NCI-H82 treated with DMSO at 0.1 percent for 48 hours (cell line): ENCODE results near the gene NTNG1.

Experiments
- DNase-seq: peaks from one replicate; lab custom pipeline; 2025; ENCODE audit not compliant: unreplicated experiment; lab: John Stamatoyannopoulos, UW

NTNG1 gene

GRCh38 chr1:107254306-107254705, 113.5 kb downstream of the NTNG1 start:
- peak; percentile 49 for DNase-seq

- DNase-seq: no peak
Measured at GRCh38 chr1:107255469-107255868, 114.6 kb downstream of the NTNG1 start.

- DNase-seq: no peak
Measured at GRCh38 chr1:107262467-107263286, 121.8 kb downstream of the NTNG1 start.

- DNase-seq: no peak
Measured at GRCh38 chr1:107263291-107263915, 122.6 kb downstream of the NTNG1 start.

GRCh38 chr1:107264007-107264406, 123.2 kb downstream of the NTNG1 start:
- DNase-seq: no peak

GRCh38 chr1:107264561-107264960, 123.7 kb downstream of the NTNG1 start:
- DNase-seq: no peak

GRCh38 chr1:107267489-107267888, 126.7 kb downstream of the NTNG1 start:
- DNase-seq: no peak

GRCh38 chr1:107272321-107272720, 131.5 kb downstream of the NTNG1 start:
- no peak for DNase-seq

- no peak for DNase-seq
Measured at GRCh38 chr1:107273515-107273914, 132.7 kb downstream of the NTNG1 start.

- no peak for DNase-seq
Measured at GRCh38 chr1:107274227-107274626, 133.4 kb downstream of the NTNG1 start.

GRCh38 chr1:107276247-107276646, 135.4 kb downstream of the NTNG1 start:
- no peak for DNase-seq

- DNase-seq: peak; percentile 47
Measured at GRCh38 chr1:107277022-107277421, 136.2 kb downstream of the NTNG1 start.

GRCh38 chr1:107286125-107286524, 145.3 kb downstream of the NTNG1 start:
- no peak for DNase-seq

GRCh38 chr1:107291987-107292386, 151.1 kb downstream of the NTNG1 start:
- no peak for DNase-seq

GRCh38 chr1:107293901-107294613, 153.2 kb downstream of the NTNG1 start:
- peak; percentile 33 for DNase-seq

- DNase-seq: no peak
Measured at GRCh38 chr1:107294686-107295085, 153.8 kb downstream of the NTNG1 start.

- DNase-seq: no peak
Measured at GRCh38 chr1:107297681-107298080, 156.8 kb downstream of the NTNG1 start.

- no peak for DNase-seq
Measured at GRCh38 chr1:107298526-107298925, 157.7 kb downstream of the NTNG1 start.

GRCh38 chr1:107299521-107299920, 158.7 kb downstream of the NTNG1 start:
- no peak for DNase-seq

GRCh38 chr1:107309962-107310361, 169.1 kb downstream of the NTNG1 start:
- DNase-seq: no peak

GRCh38 chr1:107315652-107316051, 174.8 kb downstream of the NTNG1 start:
- DNase-seq: no peak

- DNase-seq: no peak
Measured at GRCh38 chr1:107318932-107319331, 178.1 kb downstream of the NTNG1 start.
